Measurements from ENCODE around the gene PTTG2.

The PTTG2 gene

DNA sequence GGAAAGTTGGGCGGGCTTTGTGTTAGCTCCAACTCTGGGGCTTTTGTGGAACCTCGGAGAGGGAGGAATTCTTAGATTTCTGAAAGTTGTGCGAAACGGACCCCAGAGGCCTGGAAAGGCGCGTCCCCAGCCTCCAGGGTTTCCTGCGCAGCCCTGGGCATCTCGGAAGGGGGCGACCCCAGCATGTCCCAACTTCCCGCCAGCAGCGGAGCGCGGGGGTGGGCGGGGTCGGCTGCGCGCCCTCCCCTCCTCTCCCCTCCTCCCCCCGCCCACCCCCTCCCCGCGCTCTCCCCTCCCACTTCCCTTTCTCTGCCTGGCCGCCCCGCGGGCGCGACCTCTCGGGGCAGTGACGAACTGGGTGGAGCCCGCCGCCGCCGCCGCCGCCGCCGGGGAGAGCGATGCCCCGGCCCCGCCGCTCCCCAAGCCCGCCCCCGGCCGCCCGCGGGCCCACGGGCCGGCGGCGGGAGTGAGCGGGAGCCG is 16.8 kb downstream of the PTTG2 start:
- in situ Hi-C loops (cut with MboI; ENCODE audit: low pct_unique_long_range_greater_than_20kb, low sequenced_read_pairs, unreplicated experiment), result no loop called here
- peak; percentile 89 for DNase-seq (ENCODE audit: low spot score)
- TF ChIP-seq, protein P1, sequence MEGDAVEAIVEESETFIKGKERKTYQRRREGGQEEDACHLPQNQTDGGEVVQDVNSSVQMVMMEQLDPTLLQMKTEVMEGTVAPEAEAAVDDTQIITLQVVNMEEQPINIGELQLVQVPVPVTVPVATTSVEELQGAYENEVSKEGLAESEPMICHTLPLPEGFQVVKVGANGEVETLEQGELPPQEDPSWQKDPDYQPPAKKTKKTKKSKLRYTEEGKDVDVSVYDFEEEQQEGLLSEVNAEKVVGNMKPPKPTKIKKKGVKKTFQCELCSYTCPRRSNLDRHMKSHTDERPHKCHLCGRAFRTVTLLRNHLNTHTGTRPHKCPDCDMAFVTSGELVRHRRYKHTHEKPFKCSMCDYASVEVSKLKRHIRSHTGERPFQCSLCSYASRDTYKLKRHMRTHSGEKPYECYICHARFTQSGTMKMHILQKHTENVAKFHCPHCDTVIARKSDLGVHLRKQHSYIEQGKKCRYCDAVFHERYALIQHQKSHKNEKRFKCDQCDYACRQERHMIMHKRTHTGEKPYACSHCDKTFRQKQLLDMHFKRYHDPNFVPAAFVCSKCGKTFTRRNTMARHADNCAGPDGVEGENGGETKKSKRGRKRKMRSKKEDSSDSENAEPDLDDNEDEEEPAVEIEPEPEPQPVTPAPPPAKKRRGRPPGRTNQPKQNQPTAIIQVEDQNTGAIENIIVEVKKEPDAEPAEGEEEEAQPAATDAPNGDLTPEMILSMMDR (IDR thresholded peaks at IDR 0.05; ENCODE audit: extremely low read depth, insufficient read depth, missing control alignments), result peak; percentile 9

DNA sequence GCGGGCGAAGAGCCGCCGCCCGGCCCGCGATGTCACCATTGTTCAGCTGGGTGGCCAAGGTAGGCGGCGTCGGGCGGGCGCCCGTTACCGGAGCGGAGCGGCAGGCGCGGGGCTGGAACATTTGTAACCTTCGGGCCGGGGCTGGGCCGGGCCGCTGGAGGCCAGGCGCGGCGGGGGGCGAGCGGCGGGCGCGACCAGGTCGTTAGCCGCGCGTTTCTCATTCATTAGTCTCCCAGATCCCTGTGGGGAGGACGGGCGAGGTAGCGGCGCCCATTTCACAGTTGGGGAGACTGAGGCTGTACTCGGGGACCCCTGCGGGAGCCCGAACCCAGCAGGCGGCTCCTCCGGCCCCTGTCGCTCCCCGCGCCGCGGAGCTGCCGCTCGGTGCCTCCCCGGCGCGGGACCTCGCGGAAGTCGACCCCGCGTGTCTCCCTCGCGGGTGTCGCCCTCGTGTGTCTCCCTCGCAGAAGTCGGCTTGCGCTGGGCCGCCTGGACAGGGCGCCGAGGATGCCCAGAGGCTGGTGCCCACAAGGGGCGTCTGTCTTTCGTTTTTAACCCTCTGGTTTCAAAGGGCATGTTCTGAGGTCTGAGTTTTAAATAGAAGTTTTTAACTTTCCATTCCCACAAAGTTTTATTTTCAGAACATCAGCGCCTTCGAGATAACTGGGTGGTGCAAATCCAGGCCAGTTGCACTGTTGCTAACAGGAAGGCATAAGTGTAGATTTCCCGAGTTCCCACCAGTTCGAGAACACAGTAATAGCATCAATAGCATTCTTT is 17.5 kb downstream of the PTTG2 start:
- DNase-seq (ENCODE audit: low spot score), result peak; percentile 77
- TF ChIP-seq, protein P1 (IDR thresholded peaks at IDR 0.05; ENCODE audit: extremely low read depth, insufficient read depth, missing control alignments), result peak; percentile 80
- in situ Hi-C loops (cut with MboI; ENCODE audit: low pct_unique_long_range_greater_than_20kb, low sequenced_read_pairs, unreplicated experiment), result no loop called here

DNA sequence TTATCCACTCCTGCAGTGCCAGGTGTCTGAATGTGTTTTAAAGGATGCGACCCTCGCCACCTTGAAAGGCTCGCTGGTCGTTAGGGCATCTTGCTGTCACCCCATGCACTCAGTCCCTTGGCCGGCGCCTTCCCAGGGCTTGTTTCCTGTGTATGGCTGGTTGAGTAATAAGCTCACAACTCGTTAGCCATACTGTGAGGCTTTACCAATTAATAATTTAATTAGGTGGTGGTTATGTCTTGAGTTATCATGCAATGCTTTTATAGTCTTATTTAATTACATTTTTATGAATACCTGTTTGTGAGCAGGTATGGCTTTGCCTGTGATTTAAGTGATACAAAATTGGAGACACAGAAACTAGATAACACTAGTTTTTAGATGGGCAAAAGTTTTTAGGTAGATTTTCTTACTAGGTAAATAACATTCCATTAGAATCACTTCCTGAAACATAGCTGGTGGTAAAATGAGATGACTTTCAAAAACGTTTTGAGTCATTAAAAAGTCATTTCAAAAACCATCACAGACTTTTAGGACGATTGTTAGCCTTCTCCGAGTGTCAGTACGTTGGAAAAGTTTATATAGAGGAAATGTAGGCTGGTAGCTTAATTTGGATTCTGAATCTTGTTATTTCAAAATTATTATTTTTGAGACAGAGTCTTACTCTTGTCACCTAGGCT is 18.2 kb downstream of the PTTG2 start:
- in situ Hi-C loops (cut with MboI; ENCODE audit: low pct_unique_long_range_greater_than_20kb, low sequenced_read_pairs, unreplicated experiment), result no loop called here
- peak; percentile 36 for DNase-seq (ENCODE audit: low spot score)
- TF ChIP-seq, protein P1 (IDR thresholded peaks at IDR 0.05; ENCODE audit: extremely low read depth, insufficient read depth, missing control alignments), result no peak

DNA sequence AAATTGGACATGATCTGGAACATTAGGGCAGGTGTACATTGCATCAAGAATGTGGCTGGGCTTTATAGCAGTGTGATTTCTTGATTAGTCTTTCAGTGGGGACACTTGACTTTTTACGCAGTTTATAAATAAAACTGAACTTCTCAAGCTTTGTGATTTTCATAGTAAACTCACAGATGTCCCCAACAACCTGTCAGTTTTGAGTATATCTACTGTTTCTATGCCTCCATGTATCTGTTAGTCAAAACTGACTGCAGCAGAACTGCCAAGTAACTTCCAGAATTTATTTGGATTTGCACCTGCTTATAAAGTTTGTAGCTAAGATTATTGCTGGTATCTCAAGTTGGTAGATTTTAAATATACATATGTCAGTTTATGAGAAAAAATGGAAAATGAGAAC is 20.0 kb downstream of the PTTG2 start:
- DNase-seq (ENCODE audit: low spot score), result no peak
- TF ChIP-seq, protein P1 (IDR thresholded peaks at IDR 0.05; ENCODE audit: extremely low read depth, insufficient read depth, missing control alignments), result no peak
- in situ Hi-C loops (cut with MboI; ENCODE audit: low pct_unique_long_range_greater_than_20kb, low sequenced_read_pairs, unreplicated experiment), result no loop called here

DNA sequence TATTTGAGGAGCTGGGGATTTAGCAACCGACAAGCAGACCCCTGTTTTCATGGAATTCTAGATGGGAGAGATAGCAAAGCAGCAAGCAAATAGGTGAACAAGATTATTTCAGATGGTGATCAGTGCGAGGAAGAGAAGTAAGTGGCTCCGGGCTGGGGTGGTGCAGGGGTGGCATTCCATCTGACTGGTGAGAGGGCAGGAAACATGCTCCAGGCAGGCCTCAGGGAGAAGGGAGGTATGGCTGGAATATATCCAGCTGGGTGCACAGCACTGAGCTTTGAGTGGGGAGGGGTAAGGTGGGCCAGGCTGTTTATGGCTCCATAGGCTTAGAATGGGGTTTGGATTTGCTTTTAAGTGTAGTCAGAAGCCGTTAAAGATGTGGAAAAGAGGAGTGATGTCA is 21.2 kb downstream of the PTTG2 start:
- DNase-seq (ENCODE audit: low spot score), result no peak
- TF ChIP-seq, protein P1 (IDR thresholded peaks at IDR 0.05; ENCODE audit: extremely low read depth, insufficient read depth, missing control alignments), result no peak

DNA sequence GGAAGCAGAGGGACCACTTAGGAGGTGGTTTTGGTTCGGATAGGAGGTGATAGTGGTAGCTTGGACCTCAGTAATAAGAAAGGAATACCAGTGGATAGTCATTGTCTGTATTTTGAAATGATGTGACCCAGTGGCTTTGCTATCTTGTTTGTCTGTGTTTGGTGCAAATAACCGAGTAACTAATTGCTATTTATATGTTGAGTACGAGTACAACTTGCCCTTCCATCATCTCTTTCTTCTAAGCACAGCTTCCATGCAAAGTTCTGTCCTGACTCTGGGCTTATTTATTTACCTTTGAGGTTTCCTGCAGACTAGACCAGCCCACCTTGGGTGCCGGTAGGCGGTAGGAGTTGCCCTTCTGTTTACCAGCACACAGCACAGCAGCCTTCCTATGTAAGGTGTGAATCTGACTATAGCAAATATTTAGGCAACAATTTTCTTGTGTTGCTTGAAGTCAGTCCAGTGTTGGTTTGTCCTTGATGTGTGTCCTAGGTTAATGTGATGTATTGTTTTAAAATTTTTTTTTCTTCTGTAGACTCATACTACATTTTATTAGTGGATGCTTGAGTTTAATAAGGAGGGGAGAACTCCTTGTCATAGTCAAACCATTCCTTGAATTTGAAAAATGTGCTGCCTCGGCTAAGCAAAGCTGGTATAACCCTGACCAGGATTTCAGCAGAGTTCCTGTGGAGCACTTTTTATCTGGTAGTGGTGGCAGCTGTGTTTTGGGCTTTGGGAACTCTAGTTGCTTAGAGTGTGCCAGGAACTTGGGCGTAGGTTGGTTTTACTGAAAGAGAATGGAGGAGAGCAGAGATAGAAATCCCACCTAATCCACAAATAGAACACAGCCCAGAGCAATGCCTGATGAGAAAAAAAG is 21.9 kb downstream of the PTTG2 start:
- in situ Hi-C loops (cut with MboI; ENCODE audit: low pct_unique_long_range_greater_than_20kb, low sequenced_read_pairs, unreplicated experiment), result no loop called here
- TF ChIP-seq, protein P1 (IDR thresholded peaks at IDR 0.05; ENCODE audit: extremely low read depth, insufficient read depth, missing control alignments), result no peak

More for the DNA sequence above, 21.2 kb downstream of the PTTG2 start:
- in situ Hi-C loops (cut with MboI; ENCODE audit: low pct_unique_long_range_greater_than_20kb, low sequenced_read_pairs, unreplicated experiment), result no loop called here

More for the DNA sequence above, 21.9 kb downstream of the PTTG2 start:
- DNase-seq (ENCODE audit: low spot score), result no peak

Data from GM13977 (cell line).